A549 (cell line): ENCODE measurements around the gene TCF7L1. TPM values are rescaled to one million over a fixed set of nuclear protein-coding genes. Genes with fewer than 3 reads are reported as not detected.

Source experiments
- ATAC-seq, 2 experiments: fragments of 200-7000 bp in 1 of 2; fragments of >200 bp in 1 of 2; cut with Nextera tagmentation in 1 of 2; cut with Tn5 transposase in 1 of 2; 3 replicates each; pipeline versions ENCODE4 v1.8.0 to v1.9.1; 2018 to 2020; ENCODE audit warnings: mild to moderate bottlenecking in 1 of 2, moderate library complexity in 1 of 2
- CTCF ChIA-PET: fragments of 300-600 bp; sonication (Branson Sonifier 250); formaldehyde crosslinking; extraction: SDS; loops from one replicate; lab custom pipeline; 2021; ENCODE audit warnings: antibody characterized with exemption, inconsistent platforms; lab: Yijun Ruan, JAX
- POLR2A ChIA-PET: fragments of 350-600 bp; formaldehyde crosslinking; extraction: SDS; loops from one replicate; lab custom pipeline; 2021; ENCODE audit warnings: antibody characterized with exemption, inconsistent platforms; lab: Yijun Ruan, JAX
- DNase-seq, 2 experiments: peaks; one replicate each; pipeline versions ENCODE4 v3.0.0 to v3.0.0-alpha.2; 2011 to 2016; ENCODE audit warnings: low read depth in 1 of 2, low spot score in 1 of 2
- FAIRE-seq: peaks from 2 replicates; lab custom pipeline; 2011; peaks lifted over from hg19 to GRCh38; lab: Jason Lieb, UNC
- H3K27ac ChIP-seq, 2 experiments: fragments of >200 bp; sonication (Bioruptor Twin); formaldehyde crosslinking; 3 replicates each; pipeline ENCODE4 v1.5.1; 2016 to 2017
- H3K4me1 ChIP-seq: fragments of >200 bp; sonication (Bioruptor Twin); formaldehyde crosslinking; 3 replicates; pipeline ENCODE4 v1.6.1; 2016
- H3K4me2 ChIP-seq: fragments of >200 bp; sonication (Bioruptor Twin); formaldehyde crosslinking; 3 replicates; pipeline ENCODE4 v1.6.1; 2016
- H3K4me3 ChIP-seq: fragments of >200 bp; sonication (Bioruptor Twin); formaldehyde crosslinking; 3 replicates; pipeline ENCODE4 v1.5.1; 2016
- H3K9me3 ChIP-seq: fragments of >200 bp; sonication (Bioruptor Twin); formaldehyde crosslinking; 3 replicates; pipeline ENCODE4 v1.6.1; 2016
- BCL3 ChIP-seq: fragments of >200 bp; sonication (Bioruptor Twin); formaldehyde crosslinking; IDR thresholded peaks from 3 replicates; pipeline ENCODE4 v1.6.1; 2016
- CEBPB ChIP-seq, 2 experiments: fragments of >200 bp in 1 of 2; sonication (Bioruptor Twin) in 1 of 2; formaldehyde crosslinking in 1 of 2; IDR thresholded peaks; 2 replicates each; pipeline ENCODE4 v1.6.1; 2012 to 2016
- CTCF ChIP-seq: fragments of >200 bp; sonication (Bioruptor Twin); formaldehyde crosslinking; IDR thresholded peaks from 3 replicates; pipeline ENCODE4 v1.5.1; 2016
- EHMT2 ChIP-seq: fragments of 200-600 bp; sonication (generic); IDR thresholded peaks from 2 replicates; pipeline ENCODE4 v1.6.1; 2016; ENCODE audit warnings: antibody characterized with exemption, low read depth, mild to moderate bottlenecking, moderate library complexity
- FOSB ChIP-seq: fragments of 250-450 bp; sonication (Bioruptor Pico); IDR thresholded peaks from 2 replicates; pipeline ENCODE4 v1.5.0; 2020; ENCODE audit warnings: mild to moderate bottlenecking, moderate library complexity
- FOSL2 ChIP-seq, 2 experiments: fragments of 450-650 bp in 1 of 2; fragments of >200 bp in 1 of 2; sonication (Bioruptor Twin) in 1 of 2; formaldehyde crosslinking; IDR thresholded peaks; 2 replicates each; pipeline versions ENCODE4 v1.5.0 to v1.6.1; 2016 to 2020; ENCODE audit warnings: mild to moderate bottlenecking in 1 of 2, moderate library complexity in 1 of 2
- FOXS1 ChIP-seq: fragments of 250-450 bp; sonication (Bioruptor Pico); IDR thresholded peaks from 2 replicates; pipeline ENCODE4 v1.5.0; 2020; ENCODE audit warnings: mild to moderate bottlenecking, moderate library complexity
- GATA3 ChIP-seq: IDR thresholded peaks from 2 replicates; pipeline ENCODE4 v1.6.1; 2012; ENCODE audit warnings: borderline replicate concordance
- HDAC2 ChIP-seq: fragments of 200-600 bp; sonication (generic); IDR thresholded peaks from 2 replicates; pipeline ENCODE4 v1.6.1; 2016
- HOXB5 ChIP-seq: fragments of 250-450 bp; sonication (Bioruptor Pico); IDR thresholded peaks from 2 replicates; pipeline ENCODE4 v1.5.0; 2020; ENCODE audit warnings: mild to moderate bottlenecking, moderate library complexity
- JUNB ChIP-seq: fragments of >200 bp; sonication (Bioruptor Twin); formaldehyde crosslinking; IDR thresholded peaks from 2 replicates; pipeline ENCODE4 v1.6.1; 2016
- KDM5A ChIP-seq: fragments of 200-600 bp; sonication (generic); IDR thresholded peaks from 2 replicates; pipeline ENCODE4 v1.6.1; 2016; ENCODE audit warnings: antibody characterized with exemption, mild to moderate bottlenecking
- MAX ChIP-seq: IDR thresholded peaks from 2 replicates; pipeline ENCODE4 v1.6.1; 2012
- MAZ ChIP-seq: fragments of 150-350 bp; IDR thresholded peaks from 2 replicates; pipeline ENCODE4 v1.6.1; 2014; ENCODE audit warnings: antibody characterized with exemption, low read depth, low read length, borderline replicate concordance
- NFE2L2 ChIP-seq: fragments of 150-350 bp; conservative IDR thresholded peaks from 2 replicates; pipeline ENCODE4 v1.6.1; 2014; ENCODE audit warnings: low read length
- NR3C1 ChIP-seq: fragments of >200 bp; sonication (Bioruptor Twin); formaldehyde crosslinking; IDR thresholded peaks from 3 replicates; pipeline ENCODE4 v1.6.1; 2017
- RAD21 ChIP-seq, 2 experiments: fragments of >200 bp in 1 of 2; sonication (Bioruptor Twin) in 1 of 2; formaldehyde crosslinking in 1 of 2; IDR thresholded peaks in 1 of 2; conservative IDR thresholded peaks in 1 of 2; 2 replicates in 1 of 2; 3 replicates in 1 of 2; pipeline ENCODE4 v1.6.1; 2012 to 2018; ENCODE audit warnings: inconsistent platforms in 1 of 2
- RARB ChIP-seq: fragments of 250-450 bp; sonication (Bioruptor Pico); IDR thresholded peaks from 2 replicates; pipeline ENCODE4 v1.8.0; 2021; ENCODE audit warnings: mild to moderate bottlenecking, moderate library complexity
- RNF2 ChIP-seq: fragments of 200-600 bp; sonication (generic); IDR thresholded peaks from 2 replicates; pipeline ENCODE4 v1.6.1; 2016; ENCODE audit warnings: low read depth, mild to moderate bottlenecking, antibody characterized with exemption, moderate library complexity, borderline replicate concordance
- SMC3 ChIP-seq: fragments of >200 bp; sonication (Bioruptor Twin); formaldehyde crosslinking; IDR thresholded peaks from 3 replicates; pipeline ENCODE4 v1.6.1; 2018; ENCODE audit warnings: inconsistent platforms
- SREBF2 ChIP-seq: fragments of 450-650 bp; IDR thresholded peaks from 2 replicates; pipeline ENCODE4 v1.6.1; 2014; ENCODE audit warnings: mild to moderate bottlenecking, moderate library complexity
- TP53 ChIP-seq: fragments of 250-450 bp; sonication (Bioruptor Pico); IDR thresholded peaks from 2 replicates; pipeline ENCODE4 v1.5.0; 2021; ENCODE audit warnings: mild to moderate bottlenecking, moderate library complexity
- WGBS: methylation state at CpG from one replicate; pipeline ENCODE4 v1.1.6; 2017; ENCODE audit errors: missing lambda C conversion rate; 5-methylcytosine and 5-hydroxymethylcytosine counted together
- polyA plus RNA-seq, 4 experiments: library from polyadenylated mRNA; depleted of rRNA in 3 of 4; stranded (reverse); fragments of >200 nt; fragmentation: RNase III in 1 of 4; extraction: RNeasy Plus Mini Kit Qiagen cat#74134 plus additional on column Dnase treatment in 1 of 4; gene quantifications; 2 replicates in 3 of 4; 3 replicates in 1 of 4; pipeline ENCODE4 v1.2.3, GENCODE V29; 2011 to 2017

TCF7L1 gene
- polyA plus RNA-seq, 2 of the 4 experiments (the other 2 are of a cell fraction) = 0.68 to 4.4 TPM

GRCh38 chr2:85287721-85288120 is 154.5 kb downstream of the TCF7L1 start:
- peak overlapping the region; percentile 60 for H3K4me2 ChIP-seq
- ChIA-PET POLR2A (interaction anchor here (1.3 to 1.9 kb wide), 3 partner anchors 155 to 362 kb away, joined by 3 to 5 read pairs (median 5); partner anchors contain the start of gene TCF7L1), CTCF (interaction anchor here (1.3 to 11.8 kb wide), 10 partner anchors 9 to 362 kb away, joined by 3 to 376 read pairs (median 32); partner anchors contain the start of gene TCF7L1)
- ATAC-seq (no peak), FAIRE-seq (no peak), DNase-seq (no peak)
- TF ChIP-seq RNF2 (no peak), MAZ (no peak), SREBF2 (no peak), RAD21 (conservative IDR thresholded peaks at IDR 0.05 in 1 of 2, IDR thresholded peaks at IDR 0.05 in 1 of 2) (no peak), BCL3 (no peak), EHMT2 (no peak), GATA3 (no peak), NFE2L2 (no peak)
- H3K9me3 ChIP-seq = no peaks in the 10 kb centered on the region
- H3K27ac ChIP-seq = peak overlapping the region; percentile 62 to 82
- H3K4me1 ChIP-seq = peaks cover 31% of the 10 kb centered on the region
- WGBS = 90% methylated on average over 7 of the region's 7 CpGs
- H3K4me3 ChIP-seq = no peak overlapping the region

GRCh38 chr2:85288244-85288725 is 155.1 kb downstream of the TCF7L1 start:
- CTCF ChIA-PET = interaction anchor here (1.3 to 11.8 kb wide), 8 partner anchors 9 to 362 kb away, joined by 3 to 376 read pairs (median 8); partner anchors contain the start of gene TCF7L1

GRCh38 chr2:85291425-85292023 is 158.3 kb downstream of the TCF7L1 start:
- no peak overlapping the region for H3K4me2 ChIP-seq
- TF ChIP-seq CEBPB (IDR thresholded peaks at IDR 0.05) = no peak
- TF ChIP-seq JUNB = no peak
- no peak for TF ChIP-seq KDM5A
- no peak for TF ChIP-seq HOXB5 (CRISPR knock-in tag)
- TF ChIP-seq RAD21 (conservative IDR thresholded peaks at IDR 0.05 in 1 of 2, IDR thresholded peaks at IDR 0.05 in 1 of 2) = no peak
- TF ChIP-seq TP53 (CRISPR knock-in tag) = no peak
- no peak for TF ChIP-seq HDAC2
- no peak for TF ChIP-seq EHMT2
- no peak for TF ChIP-seq NR3C1
- TF ChIP-seq SREBF2 = no peak
- TF ChIP-seq RARB (CRISPR knock-in tag) = no peak
- TF ChIP-seq SMC3 = no peak
- no peak for TF ChIP-seq FOXS1 (CRISPR knock-in tag)
- 89% methylated on average over 4 of the region's 4 CpGs for WGBS

More at GRCh38 chr2:85288244-85288725, 155.1 kb downstream of the TCF7L1 start:
- no peak overlapping the region for H3K4me3 ChIP-seq
- peaks cover 31% of the 10 kb centered on the region for H3K4me1 ChIP-seq
- FAIRE-seq (no peak), DNase-seq (peak; percentile 82 to 86), ATAC-seq (peak; percentile 78 to 83)
- H3K9me3 ChIP-seq = no peaks in the 10 kb centered on the region
- peak overlapping the region; percentile 60 for H3K4me2 ChIP-seq
- 16% methylated on average over 10 of the region's 10 CpGs for WGBS
- POLR2A ChIA-PET = interaction anchor here (1.1 to 1.9 kb wide), 3 partner anchors 155 to 317 kb away, joined by 3 to 5 read pairs (median 3); partner anchors contain the start of genes KCMF1 and TCF7L1
- TF ChIP-seq CEBPB (IDR thresholded peaks at IDR 0.05) = peak in 1 of 2 experiments; percentile 9; a peak in 1 of 4 replicates
- no peak for TF ChIP-seq RAD21 (conservative IDR thresholded peaks at IDR 0.05 in 1 of 2, IDR thresholded peaks at IDR 0.05 in 1 of 2)
- TF ChIP-seq MAX = 0 out of 2 replicates have a peak, but pooled peaks have one; percentile 42
- peak; percentile 39; the same call in 1 of the 2 replicates for TF ChIP-seq FOSL2 (IDR thresholded peaks at IDR 0.05)
- TF ChIP-seq FOSL2 (CRISPR knock-in tag; IDR thresholded peaks at IDR 0.05) = peak; percentile 81
- no peak for TF ChIP-seq FOSB (CRISPR knock-in tag)
- TF ChIP-seq JUNB = peak; percentile 37
- no peak for TF ChIP-seq CTCF
- peak overlapping the region; percentile 62 to 82 for H3K27ac ChIP-seq

More at GRCh38 chr2:85291425-85292023, 158.3 kb downstream of the TCF7L1 start:
- ChIA-PET CTCF (interaction anchor here (0.7 to 11.8 kb wide), 6 partner anchors 9 to 365 kb away, joined by 3 to 376 read pairs (median 58); partner anchors contain the start of gene TCF7L1), POLR2A (no interaction called here)
- H3K4me3 ChIP-seq = no peak overlapping the region
- DNase-seq (no peak), FAIRE-seq (no peak), ATAC-seq (no peak)
- no peak overlapping the region for H3K27ac ChIP-seq
- H3K9me3 ChIP-seq = no peaks in the 10 kb centered on the region
- peaks cover 33% of the 10 kb centered on the region for H3K4me1 ChIP-seq
